ENCODE data around the gene SLC28A2.

SLC28A2 gene

GRCh38 chr15:45259796-45260195 is 7.8 kb downstream of the SLC28A2 start:
- H3K9me3 ChIP-seq, result no peaks in the 10 kb centered on the region
- no peak for TF ChIP-seq Cebpa-rat (IDR thresholded peaks at IDR 0.05)
- no peaks in the 10 kb centered on the region for H3K36me3 ChIP-seq
- no peaks in the 10 kb centered on the region for H3K4me1 ChIP-seq
- no peaks in the 10 kb centered on the region for H4K20me1 ChIP-seq
- no peak overlapping the region for H3K4me2 ChIP-seq
- no peak overlapping the region for H3K9ac ChIP-seq
- H3K27ac ChIP-seq, result no peak overlapping the region
- H3K27me3 ChIP-seq, result no peaks in the 10 kb centered on the region
- no peak overlapping the region for H3K4me3 ChIP-seq

- Histone ChIP-seq H3K9me3 (no peaks in the 10 kb centered on the region), H3K4me3 (no peak overlapping the region), H4K20me1 (no peaks in the 10 kb centered on the region), H3K27ac (no peak overlapping the region), H3K9ac (no peak overlapping the region), H3K36me3 (no peaks in the 10 kb centered on the region), H3K27me3 (no peaks in the 10 kb centered on the region), H3K4me2 (no peak overlapping the region), H3K4me1 (no peaks in the 10 kb centered on the region)
- TF ChIP-seq Cebpa-rat (IDR thresholded peaks at IDR 0.05), result no peak
Observed at GRCh38 chr15:45262906-45263461, 10.9 kb downstream of the SLC28A2 start.

GRCh38 chr15:45263854-45264253 is 11.8 kb downstream of the SLC28A2 start:
- no peak overlapping the region for H3K9ac ChIP-seq
- no peaks in the 10 kb centered on the region for H3K4me1 ChIP-seq
- no peak for TF ChIP-seq Cebpa-rat (IDR thresholded peaks at IDR 0.05)
- H3K36me3 ChIP-seq, result no peaks in the 10 kb centered on the region
- H3K4me2 ChIP-seq, result no peak overlapping the region
- no peaks in the 10 kb centered on the region for H4K20me1 ChIP-seq
- H3K27ac ChIP-seq, result no peak overlapping the region
- H3K27me3 ChIP-seq, result no peaks in the 10 kb centered on the region
- H3K4me3 ChIP-seq, result no peak overlapping the region
- no peaks in the 10 kb centered on the region for H3K9me3 ChIP-seq

GRCh38 chr15:45265506-45265905 is 13.5 kb downstream of the SLC28A2 start:
- Histone ChIP-seq H4K20me1 (no peaks in the 10 kb centered on the region), H3K4me1 (no peaks in the 10 kb centered on the region), H3K36me3 (no peaks in the 10 kb centered on the region), H3K9me3 (no peaks in the 10 kb centered on the region), H3K4me2 (no peak overlapping the region), H3K4me3 (no peak overlapping the region), H3K27me3 (no peaks in the 10 kb centered on the region), H3K27ac (no peak overlapping the region), H3K9ac (no peak overlapping the region)
- TF ChIP-seq Cebpa-rat (IDR thresholded peaks at IDR 0.05), result no peak

GRCh38 chr15:45268135-45268534 is 16.1 kb downstream of the SLC28A2 start:
- Histone ChIP-seq H3K4me2 (no peak overlapping the region), H3K27ac (no peak overlapping the region), H3K9me3 (no peaks in the 10 kb centered on the region), H3K27me3 (no peaks in the 10 kb centered on the region), H4K20me1 (no peaks in the 10 kb centered on the region), H3K36me3 (no peaks in the 10 kb centered on the region), H3K9ac (no peak overlapping the region), H3K4me3 (no peak overlapping the region), H3K4me1 (no peaks in the 10 kb centered on the region)
- TF ChIP-seq Cebpa-rat (IDR thresholded peaks at IDR 0.05), result no peak

GRCh38 chr15:45274636-45275380 is 22.8 kb downstream of the SLC28A2 start:
- Histone ChIP-seq H4K20me1 (no peaks in the 10 kb centered on the region), H3K27me3 (no peaks in the 10 kb centered on the region), H3K9ac (no peak overlapping the region), H3K36me3 (no peaks in the 10 kb centered on the region), H3K4me2 (no peak overlapping the region), H3K4me1 (peaks cover 11% of the 10 kb centered on the region), H3K4me3 (no peak overlapping the region), H3K9me3 (no peaks in the 10 kb centered on the region), H3K27ac (no peak overlapping the region)
- TF ChIP-seq Cebpa-rat (IDR thresholded peaks at IDR 0.05), result no peak

- no peaks in the 10 kb centered on the region for H3K27me3 ChIP-seq
- peaks cover 15% of the 10 kb centered on the region for H3K4me1 ChIP-seq
- no peak overlapping the region for H3K4me2 ChIP-seq
- no peak overlapping the region for H3K27ac ChIP-seq
- H3K9ac ChIP-seq, result no peak overlapping the region
- H3K4me3 ChIP-seq, result no peak overlapping the region
- H4K20me1 ChIP-seq, result no peaks in the 10 kb centered on the region
- TF ChIP-seq Cebpa-rat (IDR thresholded peaks at IDR 0.05), result no peak
- H3K9me3 ChIP-seq, result no peaks in the 10 kb centered on the region
- H3K36me3 ChIP-seq, result no peaks in the 10 kb centered on the region
Observed at GRCh38 chr15:45276831-45277230, 24.8 kb downstream of the SLC28A2 start.

GRCh38 chr15:45279024-45279698 is 27.1 kb downstream of the SLC28A2 start:
- H3K4me1 ChIP-seq, result peaks cover 15% of the 10 kb centered on the region
- H3K9ac ChIP-seq, result peak overlapping the region; percentile 85
- peak overlapping the region; percentile 78 for H3K4me3 ChIP-seq
- H3K27me3 ChIP-seq, result no peaks in the 10 kb centered on the region
- H3K27ac ChIP-seq, result peak overlapping the region; percentile 74
- no peaks in the 10 kb centered on the region for H3K36me3 ChIP-seq
- no peaks in the 10 kb centered on the region for H4K20me1 ChIP-seq
- H3K4me2 ChIP-seq, result peak overlapping the region; percentile 91
- no peak for TF ChIP-seq Cebpa-rat (IDR thresholded peaks at IDR 0.05)
- H3K9me3 ChIP-seq, result no peaks in the 10 kb centered on the region

GRCh38 chr15:45285413-45285812 is 33.4 kb downstream of the SLC28A2 start:
- H3K27me3 ChIP-seq, result no peaks in the 10 kb centered on the region
- no peak for TF ChIP-seq Cebpa-rat (IDR thresholded peaks at IDR 0.05)
- no peaks in the 10 kb centered on the region for H4K20me1 ChIP-seq
- no peak overlapping the region for H3K4me2 ChIP-seq
- no peaks in the 10 kb centered on the region for H3K4me1 ChIP-seq
- no peak overlapping the region for H3K4me3 ChIP-seq
- no peak overlapping the region for H3K27ac ChIP-seq
- H3K9me3 ChIP-seq, result no peaks in the 10 kb centered on the region
- no peaks in the 10 kb centered on the region for H3K36me3 ChIP-seq
- H3K9ac ChIP-seq, result no peak overlapping the region

- H3K4me1 ChIP-seq, result no peaks in the 10 kb centered on the region
- H3K9me3 ChIP-seq, result no peaks in the 10 kb centered on the region
- no peaks in the 10 kb centered on the region for H4K20me1 ChIP-seq
- H3K27me3 ChIP-seq, result no peaks in the 10 kb centered on the region
- no peaks in the 10 kb centered on the region for H3K36me3 ChIP-seq
- no peak overlapping the region for H3K4me2 ChIP-seq
- no peak for TF ChIP-seq Cebpa-rat (IDR thresholded peaks at IDR 0.05)
- no peak overlapping the region for H3K4me3 ChIP-seq
- H3K27ac ChIP-seq, result no peak overlapping the region
- H3K9ac ChIP-seq, result no peak overlapping the region
Observed at GRCh38 chr15:45287390-45287956, 35.4 kb downstream of the SLC28A2 start.

All from BLaER1 (cell line).